GM12873 (cell line): Measurements from ENCODE around the gene PC.

Experiments
- TF ChIP-seq, protein P1 (sequence below): IDR thresholded peaks from 2 replicates; pipeline ENCODE4 v1.5.1; 2012; ENCODE audit warnings: low read depth, mild to moderate bottlenecking, moderate library complexity, low read length, control low read depth; ENCODE audit not compliant: insufficient read depth; ENCODE audit errors: missing control alignments

The PC gene

GRCh38 chr11:66904981-66905521, 53.1 kb downstream of the PC start:
- TF ChIP-seq, protein P1, sequence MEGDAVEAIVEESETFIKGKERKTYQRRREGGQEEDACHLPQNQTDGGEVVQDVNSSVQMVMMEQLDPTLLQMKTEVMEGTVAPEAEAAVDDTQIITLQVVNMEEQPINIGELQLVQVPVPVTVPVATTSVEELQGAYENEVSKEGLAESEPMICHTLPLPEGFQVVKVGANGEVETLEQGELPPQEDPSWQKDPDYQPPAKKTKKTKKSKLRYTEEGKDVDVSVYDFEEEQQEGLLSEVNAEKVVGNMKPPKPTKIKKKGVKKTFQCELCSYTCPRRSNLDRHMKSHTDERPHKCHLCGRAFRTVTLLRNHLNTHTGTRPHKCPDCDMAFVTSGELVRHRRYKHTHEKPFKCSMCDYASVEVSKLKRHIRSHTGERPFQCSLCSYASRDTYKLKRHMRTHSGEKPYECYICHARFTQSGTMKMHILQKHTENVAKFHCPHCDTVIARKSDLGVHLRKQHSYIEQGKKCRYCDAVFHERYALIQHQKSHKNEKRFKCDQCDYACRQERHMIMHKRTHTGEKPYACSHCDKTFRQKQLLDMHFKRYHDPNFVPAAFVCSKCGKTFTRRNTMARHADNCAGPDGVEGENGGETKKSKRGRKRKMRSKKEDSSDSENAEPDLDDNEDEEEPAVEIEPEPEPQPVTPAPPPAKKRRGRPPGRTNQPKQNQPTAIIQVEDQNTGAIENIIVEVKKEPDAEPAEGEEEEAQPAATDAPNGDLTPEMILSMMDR: no peak

DNA sequence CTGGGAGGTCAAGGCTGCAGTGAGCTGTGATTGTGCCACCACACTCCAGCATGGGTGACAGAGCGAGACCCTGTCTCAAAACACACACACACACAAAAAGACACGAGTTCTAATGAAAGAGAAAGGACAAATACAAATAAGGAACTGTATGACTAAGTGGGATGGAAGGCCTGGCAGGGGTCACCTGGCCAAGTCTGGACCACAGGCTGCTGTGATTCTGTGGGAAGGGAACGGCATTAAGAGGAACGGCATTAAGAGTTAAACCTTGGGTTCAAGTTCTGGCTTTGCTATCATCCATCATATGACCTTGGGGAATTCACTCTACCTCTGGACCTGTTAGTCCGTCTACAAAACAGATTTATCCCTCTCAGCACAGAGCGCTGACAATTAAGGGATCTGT, 53.6 kb downstream of the PC start:
- TF ChIP-seq, protein P1: no peak

GRCh38 chr11:66904055-66904454, 54.1 kb downstream of the PC start:
- TF ChIP-seq, protein P1: no peak

- TF ChIP-seq, protein P1: no peak
Observed at GRCh38 chr11:66902486-66903177, 55.6 kb downstream of the PC start.

- TF ChIP-seq, protein P1: no peak
Observed at GRCh38 chr11:66901964-66902390, 56.2 kb downstream of the PC start.

DNA sequence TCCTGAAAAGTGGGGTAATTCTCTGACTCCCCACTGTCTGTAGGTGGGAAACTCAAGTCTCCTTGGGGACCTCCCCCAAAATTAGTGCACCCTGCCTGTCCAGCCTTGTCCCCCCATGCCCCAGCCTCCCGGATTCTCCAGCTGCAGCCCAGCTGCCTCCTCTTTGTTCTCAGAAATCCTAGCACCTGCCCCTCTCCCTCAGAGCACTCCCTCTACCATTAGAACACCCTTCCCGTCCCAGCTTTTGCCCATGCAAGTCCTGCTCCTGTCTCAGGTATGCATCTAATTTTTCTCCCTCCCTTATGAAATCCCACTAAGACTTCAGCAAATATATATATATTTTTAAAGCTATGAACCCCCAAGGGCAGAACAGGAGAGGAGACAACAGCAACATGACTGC, 64.0 kb downstream of the PC start:
- TF ChIP-seq, protein P1: no peak

DNA sequence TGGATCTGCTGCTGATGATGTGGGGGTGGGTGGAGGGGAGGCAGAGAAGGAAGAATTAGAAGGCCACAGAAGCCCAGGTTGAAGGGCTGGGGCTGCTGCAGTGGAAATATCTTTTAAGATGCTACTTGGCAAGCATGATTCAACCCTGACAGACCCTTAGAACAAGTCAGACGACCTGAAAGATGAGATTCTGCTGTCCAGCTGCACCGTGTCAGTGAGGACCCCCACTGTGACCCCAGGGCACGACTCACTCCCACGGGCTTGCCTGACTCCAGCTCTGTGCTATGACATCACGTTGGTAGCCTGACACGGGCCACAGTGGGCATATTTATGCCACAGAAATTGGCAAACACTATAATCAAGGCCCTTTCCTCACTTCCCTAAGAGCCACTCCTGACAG, 65.3 kb downstream of the PC start:
- TF ChIP-seq, protein P1: no peak
